Gastroesophageal sphincter (tissue), 3 donors: Measurements from ENCODE around the gene ZNF784.

ENCODE experiments used
- CTCF ChIP-seq, 4 experiments: fragments of 200-600 bp in 2 of 4; fragments of 450-650 bp in 2 of 4; sonication (generic) in 1 of 4; IDR thresholded peaks; one replicate each; pipeline ENCODE4 v1.5.1; 2017 to 2019; ENCODE audit warnings: antibody characterized with exemption in 4 of 4, mild to moderate bottlenecking in 2 of 4, moderate library complexity in 2 of 4
- POLR2A ChIP-seq, 2 donors: fragments of 450-650 bp; IDR thresholded peaks; one replicate each; pipeline ENCODE4 v1.6.1; 2017; ENCODE audit warnings: antibody characterized with exemption in 2 of 2, mild to moderate bottlenecking in 2 of 2, moderate library complexity in 1 of 2

GRCh38 chr19:55578761-55579747 lies 45.3 kb downstream of the ZNF784 start:
- no peak for TF ChIP-seq POLR2A (IDR thresholded peaks at IDR 0.05)
- no peak for TF ChIP-seq CTCF (IDR thresholded peaks at IDR 0.05)
